GM21515 (cell line): ENCODE data around the gene ERC2.

Experiments
- ATAC-seq: cut with Tn5 transposase; IDR thresholded peaks from one replicate; pipeline ENCODE4 v1.9.1; 2021; ENCODE audit not compliant: unreplicated experiment

Gene ERC2

DNA sequence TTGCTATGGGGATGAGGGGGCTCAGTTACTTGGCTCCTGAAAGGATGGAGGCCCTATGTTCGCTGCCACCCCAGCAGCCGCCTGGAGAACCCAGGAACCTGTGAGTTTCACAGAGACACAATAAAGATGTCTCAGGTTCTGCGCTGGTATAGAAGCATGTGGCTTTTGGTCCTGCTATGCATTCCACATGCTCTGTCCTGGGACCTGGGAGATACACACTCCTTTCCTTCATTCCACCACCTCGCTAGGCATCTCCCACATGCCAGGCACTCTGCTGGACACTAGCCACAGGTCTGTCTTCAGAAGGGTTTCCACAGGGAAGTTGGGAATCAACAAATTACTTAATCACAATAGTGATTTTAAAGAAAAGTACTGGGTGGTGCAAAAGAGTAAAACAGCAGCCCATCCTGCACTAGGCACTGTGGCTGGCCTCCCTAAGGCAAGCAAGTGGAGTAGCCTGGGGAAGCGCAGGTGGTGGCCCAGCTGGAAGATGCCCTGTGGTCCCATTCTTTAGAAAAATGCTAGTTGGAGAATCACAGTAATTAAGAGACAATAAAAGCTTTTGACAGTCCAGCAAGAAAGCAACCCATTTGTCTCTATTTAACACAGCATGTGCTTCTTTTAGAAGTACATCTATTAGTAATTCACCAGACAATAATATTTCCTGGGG lies 572.2 kb downstream of the ERC2 start:
- no peak for ATAC-seq

DNA sequence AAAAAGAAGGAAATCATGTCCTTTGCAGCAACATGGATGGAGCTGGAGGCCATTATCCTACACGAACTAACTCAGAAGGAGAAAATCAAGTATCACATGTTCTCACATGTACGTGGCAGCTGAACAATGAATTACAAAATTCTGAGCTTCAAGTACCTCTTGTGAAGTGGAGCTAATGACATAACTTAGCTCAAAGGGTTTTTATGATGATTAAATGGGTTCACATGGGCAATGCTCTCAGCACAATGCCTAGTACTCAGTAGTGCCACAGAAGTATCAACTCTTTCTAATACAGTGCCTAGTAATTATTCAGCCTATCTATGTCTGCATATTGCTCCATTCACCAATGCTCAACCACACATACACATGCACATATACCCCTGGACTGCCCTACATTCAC lies 573.7 kb downstream of the ERC2 start:
- no peak for ATAC-seq

DNA sequence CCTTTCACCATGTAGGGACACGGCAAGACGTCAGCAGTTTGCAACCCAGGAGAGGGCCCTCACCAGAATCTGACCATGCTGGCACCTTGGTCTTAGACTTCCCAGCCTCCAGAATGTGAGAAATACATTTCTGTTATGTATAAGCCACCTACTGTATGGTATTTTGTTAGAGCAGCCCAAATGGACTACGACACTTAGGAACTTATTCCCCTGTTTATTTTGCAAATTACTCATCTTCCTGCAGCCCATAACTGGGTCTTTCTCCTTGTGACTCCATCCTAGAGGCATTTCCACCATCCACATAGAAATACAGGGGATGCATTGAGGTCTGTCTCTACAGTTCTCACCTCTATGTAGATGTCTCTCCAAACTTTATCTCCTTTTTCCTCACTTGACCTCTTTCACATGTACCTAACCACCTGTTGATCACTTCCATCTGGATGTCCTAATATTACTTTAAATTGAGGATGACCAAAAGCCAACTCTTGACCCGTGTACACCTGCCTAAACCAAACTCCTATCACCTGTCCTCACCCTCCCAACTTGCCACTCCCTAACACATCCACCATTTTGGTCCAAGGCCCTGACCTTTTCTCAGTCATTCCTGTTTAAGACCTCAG lies 575.1 kb downstream of the ERC2 start:
- ATAC-seq, result no peak

DNA sequence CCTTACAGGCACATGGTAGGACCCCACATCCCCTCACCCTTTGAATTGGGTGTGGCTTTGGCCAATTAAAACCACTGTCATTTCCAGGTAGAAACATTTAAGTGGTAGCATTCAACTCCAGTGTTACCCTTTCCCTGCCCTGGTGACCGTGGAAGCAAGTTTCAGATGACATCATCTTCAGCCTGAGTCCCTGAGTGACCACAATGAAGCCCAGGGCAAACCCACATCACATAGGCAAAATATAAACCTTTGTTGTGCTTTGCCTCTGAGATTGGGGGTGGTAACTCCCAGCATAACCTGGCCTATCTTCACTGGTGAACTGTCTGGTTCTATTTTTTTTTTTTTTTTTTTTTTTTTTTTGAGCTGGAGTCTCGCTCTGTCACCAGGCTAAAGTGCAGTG lies 577.2 kb downstream of the ERC2 start:
- no peak for ATAC-seq

DNA sequence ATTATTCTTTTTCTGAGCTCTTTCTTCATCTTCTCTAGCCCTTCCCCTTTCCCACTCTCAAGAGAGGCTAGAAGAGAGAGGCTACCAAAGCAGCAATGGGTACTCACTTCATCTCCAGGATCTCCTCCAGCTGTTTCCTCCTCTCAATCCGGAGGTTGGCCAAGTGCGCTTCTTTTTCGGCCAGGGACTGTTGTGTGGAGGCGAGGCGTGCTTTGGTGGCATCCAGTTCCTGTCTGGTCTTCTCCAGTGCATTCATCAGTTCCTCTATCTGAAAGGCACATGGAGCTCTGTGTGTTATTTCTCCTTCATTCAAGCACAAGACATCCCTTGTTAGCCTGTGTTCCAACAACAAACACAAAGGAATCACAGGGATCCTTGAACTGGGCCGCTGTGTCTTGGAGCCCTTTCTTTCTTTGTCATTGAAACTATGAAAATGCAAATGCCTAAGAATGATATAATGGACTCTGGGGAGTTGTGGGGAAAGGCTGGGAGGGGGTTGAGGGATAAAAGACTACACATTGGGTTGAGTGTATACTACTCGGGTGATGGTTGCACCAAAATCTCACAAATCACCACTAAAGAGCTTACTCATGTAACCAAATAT lies 579.9 kb downstream of the ERC2 start:
- no peak for ATAC-seq

DNA sequence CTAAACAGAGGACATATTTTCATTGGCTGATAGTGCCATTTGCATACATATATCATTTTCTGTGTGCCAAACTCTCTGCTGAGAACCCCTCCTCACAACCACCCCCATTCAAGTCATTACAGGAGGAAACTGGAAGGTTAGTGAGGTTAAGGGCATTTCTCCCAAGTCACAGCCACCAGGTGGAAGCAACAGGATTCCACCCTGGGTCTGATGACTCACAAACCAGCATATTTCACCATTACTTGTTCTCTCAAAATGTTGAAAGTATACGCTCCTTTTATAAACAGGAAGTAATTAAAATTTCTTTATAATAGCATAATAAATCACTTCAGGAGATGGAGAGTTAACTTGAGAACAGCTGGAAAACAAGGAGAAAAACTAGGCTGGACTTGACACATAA lies 582.5 kb downstream of the ERC2 start:
- ATAC-seq, result no peak

DNA sequence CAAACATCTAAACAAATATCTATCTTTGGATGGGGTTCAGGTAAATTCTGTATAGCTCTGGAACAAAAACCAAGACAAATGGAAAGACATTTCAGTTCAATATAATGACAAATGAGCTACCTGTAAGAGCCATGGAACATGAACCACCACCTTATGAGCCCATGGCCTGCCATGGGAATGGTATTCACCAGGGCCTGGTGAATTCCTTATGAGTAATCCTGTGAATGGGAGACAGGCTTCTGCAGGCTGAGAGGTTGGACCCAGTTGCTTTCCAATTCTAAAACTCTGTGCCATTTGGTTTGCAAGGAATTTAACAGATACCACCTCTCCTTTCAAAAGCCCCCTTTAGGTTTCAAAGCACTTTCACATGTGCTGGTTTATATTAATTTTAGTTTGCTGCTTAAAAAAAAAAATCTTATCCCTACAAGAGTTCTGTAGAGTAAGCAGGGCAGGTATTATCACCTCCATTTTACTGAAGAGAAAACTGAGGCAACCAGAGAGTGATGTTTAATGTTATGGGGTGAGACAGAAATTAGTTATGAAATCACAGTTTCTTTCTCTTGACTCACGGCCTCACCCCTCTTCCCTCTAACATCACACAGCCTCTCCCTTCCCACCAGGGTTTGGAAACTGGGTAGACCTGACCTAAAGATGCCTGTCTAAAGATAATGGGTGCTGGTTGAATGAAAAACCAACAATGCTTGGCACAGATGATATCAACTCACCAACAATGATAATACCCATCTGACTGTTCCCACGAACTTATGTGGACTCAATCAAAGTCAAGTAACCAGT lies 583.6 kb downstream of the ERC2 start:
- no peak for ATAC-seq

DNA sequence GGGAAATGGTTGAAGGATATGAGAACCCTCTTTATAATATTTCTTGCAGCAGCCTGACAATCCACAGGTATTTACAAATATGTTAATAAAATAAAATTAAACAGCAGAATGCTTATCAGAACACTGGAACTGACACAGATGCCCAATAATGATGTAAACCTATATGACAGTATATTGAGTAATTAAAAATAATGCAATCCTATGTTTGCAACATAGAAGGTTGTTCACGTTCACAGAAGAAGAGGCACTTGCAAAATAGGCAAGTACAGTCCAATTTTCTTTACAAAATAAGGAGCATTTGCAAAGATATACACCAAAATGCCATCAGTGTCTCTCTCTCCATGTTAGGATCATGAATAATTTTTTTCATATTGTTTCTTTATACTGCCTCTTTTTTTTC lies 584.2 kb downstream of the ERC2 start:
- no peak for ATAC-seq

DNA sequence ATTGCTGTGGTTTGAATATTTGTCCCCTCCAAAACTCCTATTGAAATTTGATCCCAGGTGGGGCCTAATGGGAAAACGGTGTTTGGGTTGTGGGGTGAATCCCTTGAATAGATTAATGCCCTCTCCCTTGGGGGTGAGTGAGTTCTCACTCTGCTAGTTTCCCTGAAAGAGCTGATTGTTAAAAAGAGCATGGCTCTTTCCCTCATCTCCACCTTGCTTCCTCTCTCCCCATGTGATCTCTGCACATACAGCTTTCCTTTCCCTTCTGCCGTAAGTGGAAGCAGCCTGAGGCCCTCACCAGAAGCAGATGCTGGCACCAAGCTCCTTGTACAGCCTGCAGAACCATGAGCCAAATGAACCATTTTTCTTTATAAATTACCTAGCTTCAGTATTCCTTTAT lies 586.3 kb downstream of the ERC2 start:
- ATAC-seq, result no peak

DNA sequence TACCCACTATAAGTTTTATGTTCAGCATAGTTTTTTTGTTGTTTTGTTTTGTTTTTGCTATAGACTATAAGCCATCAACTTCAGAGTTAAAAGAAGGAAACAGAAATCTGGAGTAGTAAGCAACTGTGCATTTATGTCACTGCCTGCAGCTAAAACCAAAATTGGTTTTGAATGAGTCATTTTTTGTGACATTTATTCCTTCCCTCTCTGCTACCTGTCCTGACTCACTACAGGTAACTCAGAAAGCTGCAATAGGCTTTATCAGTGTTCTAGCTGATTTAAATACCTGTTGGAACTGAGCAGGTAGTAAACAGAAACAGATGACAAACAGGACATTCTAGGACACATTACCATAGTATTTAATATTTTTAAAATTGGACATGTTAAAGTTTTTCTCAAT lies 587.9 kb downstream of the ERC2 start:
- ATAC-seq, result no peak

DNA sequence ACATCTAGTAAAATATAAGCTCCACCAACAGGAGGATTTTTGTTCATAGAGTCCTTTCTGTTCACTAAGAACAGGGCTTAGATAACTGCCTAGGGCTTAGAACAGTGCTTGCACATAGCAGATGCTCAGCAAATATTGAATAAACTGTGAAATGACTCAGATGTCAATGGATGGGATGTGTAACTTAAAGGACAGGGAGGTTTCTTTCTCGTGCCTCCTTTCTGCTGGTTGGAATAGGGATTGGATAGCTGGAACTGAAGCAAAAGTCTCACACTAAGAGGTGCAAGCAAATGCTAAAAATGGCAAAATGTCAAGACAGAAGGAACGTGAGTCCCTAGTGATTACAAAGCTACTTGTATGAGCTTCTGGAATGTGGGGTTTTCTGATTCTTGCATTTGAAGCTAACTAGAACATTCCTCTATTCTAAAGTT lies 588.4 kb downstream of the ERC2 start:
- ATAC-seq, result no peak

DNA sequence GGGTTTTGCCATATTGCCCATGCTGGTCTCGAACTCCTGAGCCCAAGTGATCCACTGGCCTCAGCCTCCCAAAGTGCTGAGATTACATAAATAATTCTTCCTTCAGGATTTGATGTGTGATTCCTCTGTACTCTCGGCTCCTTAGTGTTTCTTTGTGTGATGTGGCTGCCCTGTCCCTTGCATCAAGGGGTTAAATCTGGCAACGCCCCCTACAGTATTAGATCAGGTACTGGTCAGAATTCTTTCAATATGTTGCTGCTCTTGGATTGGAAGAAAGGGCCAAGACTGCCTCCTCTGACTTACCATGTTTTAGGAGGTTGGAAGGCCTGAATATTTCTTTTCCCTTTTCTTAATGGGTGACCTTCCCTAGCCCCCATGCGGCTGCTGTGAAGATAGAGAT lies 590.6 kb downstream of the ERC2 start:
- no peak for ATAC-seq

DNA sequence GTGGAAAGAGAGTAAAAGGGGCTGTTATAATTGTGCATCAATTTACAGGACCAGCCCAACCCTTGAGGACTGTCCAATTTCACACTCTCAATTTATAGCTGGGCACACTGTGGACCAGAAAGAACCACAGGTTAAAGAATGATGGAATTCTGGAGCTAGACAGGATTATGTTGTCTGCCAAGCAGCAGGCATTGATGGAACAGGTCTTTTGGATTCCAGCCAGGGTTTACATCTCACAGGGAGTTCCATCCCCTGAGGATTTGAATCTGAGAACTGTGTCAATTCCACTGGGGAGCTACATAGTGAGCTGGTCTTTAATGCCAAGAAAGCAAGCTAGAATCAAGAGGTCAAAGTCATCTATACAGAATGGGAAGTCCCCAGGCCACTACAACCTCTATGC lies 591.7 kb downstream of the ERC2 start:
- ATAC-seq, result no peak

DNA sequence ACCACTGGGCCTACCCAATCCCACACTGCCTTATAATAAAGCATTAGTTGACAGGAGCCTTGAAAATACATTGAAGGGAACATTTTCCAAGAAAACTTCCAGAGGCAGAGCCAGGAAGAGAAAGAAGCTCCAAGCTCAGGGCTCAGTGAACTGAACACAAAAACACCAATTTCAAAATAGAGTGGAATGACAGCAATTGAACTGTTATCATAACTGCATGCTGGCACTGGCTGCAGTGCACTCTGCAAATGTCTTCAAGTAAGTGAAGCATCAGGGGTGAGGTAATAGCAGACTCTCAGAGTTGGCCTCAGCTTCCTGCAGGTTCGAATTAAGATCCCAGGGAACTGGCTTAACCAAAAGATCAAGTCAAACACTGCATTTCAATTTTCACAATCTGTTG lies 593.2 kb downstream of the ERC2 start:
- ATAC-seq, result no peak

DNA sequence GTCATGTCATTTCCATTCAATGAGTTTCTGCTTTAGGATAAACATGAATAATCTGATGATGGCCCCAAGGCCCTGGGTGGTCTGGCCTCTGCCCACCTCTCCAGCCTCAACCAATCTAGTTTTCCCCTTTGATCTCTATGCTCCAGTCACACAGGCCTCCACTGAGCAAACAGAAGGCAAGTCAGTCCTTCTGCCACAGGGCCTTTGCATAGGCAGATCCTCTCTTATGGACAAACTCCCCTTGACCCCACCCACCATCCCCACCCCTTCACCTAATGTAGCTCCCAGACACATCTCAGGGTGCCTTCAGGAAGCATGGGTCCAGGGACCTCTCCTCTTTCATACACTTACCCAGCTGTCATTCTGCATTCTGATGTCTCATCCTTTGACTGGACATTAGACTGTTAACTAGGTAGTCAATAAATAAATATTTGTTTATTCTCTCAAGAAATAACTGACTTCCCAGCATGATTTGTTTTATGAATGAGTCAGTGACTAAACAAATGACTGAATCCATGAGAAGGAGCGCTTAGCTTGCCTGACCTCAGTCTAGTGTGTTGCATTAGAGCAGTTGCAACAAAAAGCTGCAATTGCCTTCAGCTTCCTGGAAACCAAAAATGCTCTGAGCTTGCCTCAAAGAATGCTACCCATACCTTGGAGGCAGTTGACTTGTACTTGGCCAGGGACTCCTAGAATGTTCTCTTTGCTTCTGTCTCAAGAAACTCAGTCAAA lies 594.6 kb downstream of the ERC2 start:
- ATAC-seq, result no peak

DNA sequence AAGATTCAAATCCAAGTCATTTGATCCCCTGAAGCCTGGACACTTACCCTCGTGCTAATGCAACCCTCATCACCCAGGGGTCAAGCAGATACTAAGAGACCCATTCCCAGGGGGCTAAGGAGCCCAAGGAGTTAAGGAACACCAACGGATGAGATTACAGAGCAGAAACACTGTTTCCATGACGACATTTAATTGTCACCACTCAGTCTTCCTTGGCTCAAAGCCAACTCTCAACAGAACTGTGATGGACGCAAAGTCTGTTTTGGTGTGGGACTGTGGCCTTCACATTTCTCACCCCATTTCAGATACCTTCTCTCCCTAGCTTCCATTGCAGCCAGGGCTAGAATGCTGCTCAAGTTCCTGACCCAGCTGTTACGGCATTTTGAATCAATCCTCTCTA lies 597.7 kb downstream of the ERC2 start:
- no peak for ATAC-seq

DNA sequence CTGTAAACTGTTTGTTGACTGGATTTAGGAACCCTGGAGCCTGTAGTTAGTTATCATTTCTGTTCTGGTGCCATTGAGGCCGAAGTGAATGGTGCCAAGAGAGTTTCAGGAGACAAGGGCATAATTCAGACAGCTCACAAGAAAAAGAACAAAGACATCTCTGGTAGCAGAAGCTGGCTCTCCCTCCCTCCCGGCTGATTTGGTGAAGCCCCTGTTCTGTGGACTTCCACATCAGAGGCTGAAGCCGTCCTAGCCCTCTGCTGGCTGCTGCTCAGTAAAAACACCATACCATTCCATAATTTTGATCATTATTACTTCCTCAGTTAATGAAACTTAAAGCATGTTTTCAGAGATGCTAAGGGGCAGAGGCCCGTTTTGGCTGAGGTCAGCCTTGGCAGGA lies 599.9 kb downstream of the ERC2 start:
- ATAC-seq, result no peak

DNA sequence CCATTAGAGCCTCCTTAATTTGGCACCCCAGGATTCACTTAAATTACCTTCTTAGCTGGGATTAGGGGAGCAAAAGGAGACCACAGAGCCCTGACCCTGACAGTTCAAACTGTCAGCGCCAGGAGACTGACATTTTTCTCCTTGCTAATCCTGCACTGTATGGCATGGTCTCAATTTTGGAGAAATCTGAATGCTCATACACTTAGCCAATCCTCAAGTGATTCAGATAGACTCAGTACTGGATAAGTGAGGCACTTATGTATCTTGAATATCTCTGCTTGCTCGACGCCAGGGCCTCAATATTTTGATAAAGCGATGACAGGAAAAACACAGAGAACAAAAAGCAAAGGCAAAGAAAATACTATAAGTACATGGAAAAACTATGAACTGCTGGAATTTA lies 605.2 kb downstream of the ERC2 start:
- ATAC-seq, result no peak

DNA sequence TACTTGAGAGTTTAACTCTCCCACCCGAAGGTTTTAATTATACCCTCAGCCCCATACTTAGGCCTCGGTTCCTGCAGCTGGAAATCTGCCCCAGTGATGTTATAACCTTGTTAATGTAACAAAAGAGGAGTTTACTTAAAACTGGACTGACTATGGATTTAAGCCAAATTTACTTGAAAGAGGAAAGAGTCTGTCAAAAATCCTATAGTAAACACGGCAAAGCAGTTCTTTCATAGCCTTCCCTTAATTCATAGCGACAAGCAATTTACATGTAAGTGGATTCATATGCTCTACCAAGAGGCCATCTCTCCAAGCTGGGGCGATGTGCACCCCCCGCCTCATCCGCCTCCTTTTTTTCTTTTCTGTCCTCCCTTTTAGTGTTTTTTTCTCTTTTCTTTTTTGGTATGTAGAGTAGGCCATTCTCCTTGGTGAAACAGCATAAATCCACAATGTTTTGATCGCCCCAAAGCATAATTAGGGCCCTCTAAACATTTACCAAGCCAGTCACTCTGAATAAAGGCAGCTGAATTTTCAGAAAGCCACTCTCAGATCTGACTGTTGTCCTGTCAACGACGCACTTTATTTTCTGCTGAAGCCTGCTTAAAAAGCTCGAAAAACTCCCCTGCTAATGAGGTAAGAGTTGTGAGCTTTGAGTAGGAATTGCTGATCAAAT lies 608.1 kb downstream of the ERC2 start:
- no peak for ATAC-seq

DNA sequence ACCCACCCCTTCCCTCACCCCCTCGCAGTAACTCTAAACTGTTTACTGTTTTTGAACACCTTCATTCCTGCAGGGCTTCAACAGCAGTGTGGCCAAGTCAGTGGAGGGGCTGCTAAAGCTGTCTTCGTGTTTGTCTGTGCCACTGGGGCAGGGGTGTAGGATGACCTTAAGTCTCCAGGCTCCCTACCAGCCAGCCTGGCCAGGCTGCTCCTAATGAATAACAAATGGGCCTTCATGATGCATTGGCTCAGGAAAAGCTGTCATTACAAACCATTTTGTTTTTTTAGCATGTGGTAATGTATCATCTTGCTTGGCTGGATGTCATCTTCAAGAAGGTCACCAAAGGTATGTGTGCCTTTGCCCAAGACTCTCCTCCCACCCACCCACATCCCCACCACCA lies 609.0 kb downstream of the ERC2 start:
- no peak for ATAC-seq

DNA sequence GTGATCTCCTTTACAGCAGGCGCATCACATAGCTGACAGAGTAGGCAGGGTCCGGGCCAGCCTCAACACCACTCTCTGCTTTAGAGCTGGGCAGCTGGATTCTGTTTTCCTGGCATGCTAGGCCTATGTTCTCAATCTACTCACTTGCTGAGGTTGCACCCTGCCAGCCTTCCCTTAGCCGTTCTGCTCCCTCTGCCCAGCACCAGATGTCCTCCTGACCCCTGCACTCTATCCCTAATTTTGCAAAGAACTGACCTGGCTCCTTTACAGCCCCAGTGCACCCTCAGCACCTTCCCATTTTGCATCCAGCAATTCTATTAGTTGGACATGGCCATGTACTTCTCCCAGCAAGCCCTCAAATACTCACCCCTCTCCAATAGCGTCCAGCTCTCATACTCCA lies 609.5 kb downstream of the ERC2 start:
- ATAC-seq, result no peak
